ENCODE measurements around the gene CTDSP2.

Gene CTDSP2

GRCh38 chr12:57772429-57773322 is 73.9 kb downstream of the CTDSP2 start, which contains the start of gene EEF1AKMT3:
TSS of gene EEF1AKMT3 (plus strand) at chr12:57772614. CDS start at chr12:57772725, 111 bp downstream.
- DNase-seq (ENCODE audit: low read depth): peak; percentile 40
- peak within 1 kb of the TSS; percentile 91 for H3K4me3 ChIP-seq (replicated peaks; ENCODE audit: low read depth, low read length)
- TF ChIP-seq, protein P1, sequence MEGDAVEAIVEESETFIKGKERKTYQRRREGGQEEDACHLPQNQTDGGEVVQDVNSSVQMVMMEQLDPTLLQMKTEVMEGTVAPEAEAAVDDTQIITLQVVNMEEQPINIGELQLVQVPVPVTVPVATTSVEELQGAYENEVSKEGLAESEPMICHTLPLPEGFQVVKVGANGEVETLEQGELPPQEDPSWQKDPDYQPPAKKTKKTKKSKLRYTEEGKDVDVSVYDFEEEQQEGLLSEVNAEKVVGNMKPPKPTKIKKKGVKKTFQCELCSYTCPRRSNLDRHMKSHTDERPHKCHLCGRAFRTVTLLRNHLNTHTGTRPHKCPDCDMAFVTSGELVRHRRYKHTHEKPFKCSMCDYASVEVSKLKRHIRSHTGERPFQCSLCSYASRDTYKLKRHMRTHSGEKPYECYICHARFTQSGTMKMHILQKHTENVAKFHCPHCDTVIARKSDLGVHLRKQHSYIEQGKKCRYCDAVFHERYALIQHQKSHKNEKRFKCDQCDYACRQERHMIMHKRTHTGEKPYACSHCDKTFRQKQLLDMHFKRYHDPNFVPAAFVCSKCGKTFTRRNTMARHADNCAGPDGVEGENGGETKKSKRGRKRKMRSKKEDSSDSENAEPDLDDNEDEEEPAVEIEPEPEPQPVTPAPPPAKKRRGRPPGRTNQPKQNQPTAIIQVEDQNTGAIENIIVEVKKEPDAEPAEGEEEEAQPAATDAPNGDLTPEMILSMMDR (IDR thresholded peaks at IDR 0.05; ENCODE audit: low read length, missing control alignments): no peak

- H3K4me3 ChIP-seq (replicated peaks; ENCODE audit: low read depth, low read length): peak within 1 kb of the TSS; percentile 91
- DNase-seq (ENCODE audit: low read depth): peak; percentile 97
Observed at GRCh38 chr12:57771873-57772428, 74.6 kb downstream of the CTDSP2 start, which contains the start of gene METTL1. TSS of gene METTL1 (minus strand) at chr12:57772105. CDS start at chr12:57772083, 22 bp downstream.

DNA sequence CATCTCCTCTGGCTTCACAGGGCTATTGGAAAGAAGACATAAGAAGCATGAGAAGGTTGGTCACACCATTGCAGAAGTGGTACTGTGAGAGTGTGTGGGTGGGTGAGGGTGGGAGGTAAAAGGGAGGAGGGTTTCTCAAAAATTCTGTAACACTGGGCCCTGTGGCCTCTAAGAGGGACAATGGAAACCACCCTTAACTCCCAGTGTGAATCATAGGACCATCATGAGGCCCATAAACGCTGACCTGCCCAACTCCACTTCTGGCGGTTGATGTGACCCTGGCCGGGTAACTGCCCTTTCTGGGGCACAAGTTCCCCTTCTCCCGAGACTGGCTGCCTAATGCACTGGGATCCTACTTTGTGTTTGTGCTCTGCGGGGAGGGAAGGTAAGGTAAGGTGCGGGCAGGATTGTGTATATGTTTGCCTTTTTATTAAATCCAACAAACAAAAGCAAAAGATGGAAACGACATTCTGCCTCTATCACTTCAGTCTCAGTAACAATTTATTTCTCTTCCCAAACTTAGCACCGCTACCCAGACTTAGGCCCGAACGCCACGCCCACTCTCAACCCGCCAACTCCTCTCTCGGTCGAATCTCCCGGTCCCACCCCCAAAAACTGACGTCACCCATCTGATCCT is 75.2 kb downstream of the CTDSP2 start:
- DNase-seq (ENCODE audit: low read depth): peak; percentile 91

More at GRCh38 chr12:57771873-57772428, 74.6 kb downstream of the CTDSP2 start, which contains the start of gene METTL1:
- TF ChIP-seq, protein P1 (IDR thresholded peaks at IDR 0.05; ENCODE audit: low read length, missing control alignments): no peak

DNA sequence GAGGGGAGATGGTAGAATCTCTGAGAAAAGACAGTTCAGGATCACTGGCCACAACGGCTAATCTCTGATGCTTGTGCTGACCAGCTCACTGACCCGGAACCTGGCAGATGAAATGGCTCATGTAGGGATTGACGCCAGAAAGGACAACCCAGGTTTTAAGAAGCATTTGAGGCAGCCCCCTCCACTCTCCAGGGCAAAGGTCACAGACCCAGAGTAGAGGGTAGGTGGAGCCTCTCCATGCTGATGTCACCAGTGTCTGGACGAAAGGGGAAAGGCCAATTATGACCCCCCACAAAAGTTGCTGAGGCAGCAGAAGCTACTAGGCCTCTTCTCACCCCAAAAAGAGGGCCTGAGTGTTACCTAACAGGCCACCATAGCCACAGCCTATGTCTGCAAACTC is 75.8 kb downstream of the CTDSP2 start:
- no peak overlapping the region for H3K4me3 ChIP-seq (replicated peaks; ENCODE audit: low read depth, low read length)
- no peak for DNase-seq (ENCODE audit: low read depth)
- TF ChIP-seq, protein P1 (IDR thresholded peaks at IDR 0.05; ENCODE audit: low read length, missing control alignments): no peak

More for the DNA sequence above, 75.2 kb downstream of the CTDSP2 start:
- peak overlapping the region; percentile 91 for H3K4me3 ChIP-seq (replicated peaks; ENCODE audit: low read depth, low read length)
- TF ChIP-seq, protein P1 (IDR thresholded peaks at IDR 0.05; ENCODE audit: low read length, missing control alignments): no peak

All from fibroblast of pulmonary artery (primary cell).